Thyroid gland (tissue), 4 donors: Measurements from ENCODE around the gene STXBP1. TPM values are rescaled to one million over a fixed set of nuclear protein-coding genes. Genes with fewer than 3 reads are reported as not detected.
A peak's percentile ranks its signal among the peaks of the same experiment; 100 is the strongest.

Experiments used
- DNase-seq, 2 donors: peaks; one replicate each; pipeline ENCODE4 v3.0.0-alpha.2; 2019
- H3K27ac ChIP-seq, 3 donors: fragments of 200-600 bp; sonication (generic); 1 replicate in 2 of 3; 2 replicates in 1 of 3; pipeline ENCODE4 v1.5.1; 2016 to 2019; ENCODE audit warnings: mild to moderate bottlenecking in 1 of 3, moderate library complexity in 1 of 3
- H3K27me3 ChIP-seq: fragments of 200-600 bp; sonication (generic); one replicate; pipeline ENCODE4 v1.5.1; 2019
- H3K36me3 ChIP-seq, 2 donors: fragments of 200-600 bp; sonication (generic); one replicate each; pipeline ENCODE4 v1.5.1; 2016 to 2019
- H3K4me1 ChIP-seq, 2 donors: fragments of 200-600 bp; sonication (generic); one replicate each; pipeline ENCODE4 v1.5.1; 2017 to 2019
- H3K4me3 ChIP-seq, 3 donors: fragments of 200-600 bp; sonication (generic); replicated peaks in 1 of 3; 1 replicate in 2 of 3; 2 replicates in 1 of 3; pipeline ENCODE4 v1.5.1; 2016; ENCODE audit warnings: mild to moderate bottlenecking in 1 of 3
- H3K9me3 ChIP-seq: fragments of 200-600 bp; sonication (generic); one replicate; pipeline ENCODE4 v1.5.1; 2017
- POLR2A ChIP-seq, 2 donors: fragments of 450-650 bp; IDR thresholded peaks; one replicate each; pipeline ENCODE4 v1.6.1; 2017; ENCODE audit warnings: antibody characterized with exemption in 2 of 2, mild to moderate bottlenecking in 2 of 2, moderate library complexity in 1 of 2
- whole genome bisulfite sequencing, 2 donors: methylation state at CpG; one replicate each; pipeline ENCODE4 v1.1.5; 2017; 5-methylcytosine and 5-hydroxymethylcytosine counted together
- intact Hi-C: fragments of 100-400 bp; cut with DNase I; formaldehyde crosslinking; loops from one replicate; pipeline ENCODE4 v1.15.1; 2023
- total RNA-seq, 4 donors: library from RNA; depleted of rRNA; stranded (reverse); fragments of >200 nt; gene quantifications; one replicate each; pipeline ENCODE4 v1.2.3, GENCODE V29; 2016
- TF ChIP-seq, protein P1 (sequence below), 6 experiments: fragments of 200-600 bp in 3 of 6; fragments of 450-650 bp in 3 of 6; sonication (generic) in 3 of 6; IDR thresholded peaks; one replicate each; pipeline ENCODE4 v1.5.1; 2016 to 2019; ENCODE audit warnings: antibody characterized with exemption in 6 of 6, mild to moderate bottlenecking in 2 of 6, inconsistent platforms in 1 of 6, moderate library complexity in 1 of 6

Gene STXBP1
- total RNA-seq, 4 donors from 2014 or later, result 23.8 to 139 (median 106) TPM

DNA sequence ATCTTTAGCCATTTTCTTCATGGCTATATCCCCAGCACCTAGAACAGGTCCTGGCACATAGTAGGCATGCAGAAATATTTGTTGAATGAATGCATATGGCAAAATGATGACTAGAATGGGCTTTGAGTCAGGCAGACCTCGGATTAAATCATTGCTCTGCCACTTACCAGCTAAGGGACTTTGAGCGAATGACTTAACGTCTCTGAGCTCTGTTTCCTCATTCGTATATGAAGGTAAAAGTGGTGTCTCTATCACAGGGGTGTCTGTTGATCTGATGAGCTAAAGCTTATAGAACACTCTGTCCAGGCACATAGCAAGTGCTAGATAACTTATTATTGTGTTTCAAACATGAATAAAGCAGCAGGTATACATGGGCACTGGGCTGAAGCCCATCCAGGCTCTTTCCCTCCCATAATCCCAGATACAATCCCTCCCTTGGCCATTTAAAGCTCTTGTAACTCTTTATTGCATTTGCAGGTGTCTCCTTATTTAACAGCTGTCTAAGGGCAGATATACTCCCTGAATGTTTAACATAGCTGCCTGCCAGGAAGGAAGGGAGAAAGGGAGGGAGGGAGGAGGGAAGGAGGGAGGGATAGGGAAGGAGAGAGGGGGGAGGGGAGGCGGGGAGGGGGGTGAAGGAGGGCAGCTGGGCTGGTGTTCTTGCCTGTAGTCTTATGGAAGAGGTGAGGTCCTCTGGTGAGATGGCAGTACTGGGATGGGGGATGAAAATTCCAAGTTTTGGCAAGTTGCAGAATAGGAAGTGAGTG lies 23.2 kb upstream of the STXBP1 start:
- H3K9me3 ChIP-seq, result no peaks in the 10 kb centered on the region
- peaks cover under 1 to 7% of the 10 kb centered on the region in 2 donors for H3K4me1 ChIP-seq
- DNase-seq, result no peak
- intact Hi-C loops, result loop anchor here (5.0 kb wide), 1 partner anchor 87 kb away; no protein-coding TSS in a partner anchor
- H3K4me3 ChIP-seq, result no peak overlapping the region
- H3K27me3 ChIP-seq, result no peaks in the 10 kb centered on the region
- H3K36me3 ChIP-seq, result no peaks in the 10 kb centered on the region
- TF ChIP-seq, protein P1, sequence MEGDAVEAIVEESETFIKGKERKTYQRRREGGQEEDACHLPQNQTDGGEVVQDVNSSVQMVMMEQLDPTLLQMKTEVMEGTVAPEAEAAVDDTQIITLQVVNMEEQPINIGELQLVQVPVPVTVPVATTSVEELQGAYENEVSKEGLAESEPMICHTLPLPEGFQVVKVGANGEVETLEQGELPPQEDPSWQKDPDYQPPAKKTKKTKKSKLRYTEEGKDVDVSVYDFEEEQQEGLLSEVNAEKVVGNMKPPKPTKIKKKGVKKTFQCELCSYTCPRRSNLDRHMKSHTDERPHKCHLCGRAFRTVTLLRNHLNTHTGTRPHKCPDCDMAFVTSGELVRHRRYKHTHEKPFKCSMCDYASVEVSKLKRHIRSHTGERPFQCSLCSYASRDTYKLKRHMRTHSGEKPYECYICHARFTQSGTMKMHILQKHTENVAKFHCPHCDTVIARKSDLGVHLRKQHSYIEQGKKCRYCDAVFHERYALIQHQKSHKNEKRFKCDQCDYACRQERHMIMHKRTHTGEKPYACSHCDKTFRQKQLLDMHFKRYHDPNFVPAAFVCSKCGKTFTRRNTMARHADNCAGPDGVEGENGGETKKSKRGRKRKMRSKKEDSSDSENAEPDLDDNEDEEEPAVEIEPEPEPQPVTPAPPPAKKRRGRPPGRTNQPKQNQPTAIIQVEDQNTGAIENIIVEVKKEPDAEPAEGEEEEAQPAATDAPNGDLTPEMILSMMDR (IDR thresholded peaks at IDR 0.05), result no peak
- no peak for TF ChIP-seq POLR2A (IDR thresholded peaks at IDR 0.05)
- 66 to 73% methylated on average over 5 of the region's 5 CpGs for WGBS, 2 donors
- no peak overlapping the region for H3K27ac ChIP-seq

DNA sequence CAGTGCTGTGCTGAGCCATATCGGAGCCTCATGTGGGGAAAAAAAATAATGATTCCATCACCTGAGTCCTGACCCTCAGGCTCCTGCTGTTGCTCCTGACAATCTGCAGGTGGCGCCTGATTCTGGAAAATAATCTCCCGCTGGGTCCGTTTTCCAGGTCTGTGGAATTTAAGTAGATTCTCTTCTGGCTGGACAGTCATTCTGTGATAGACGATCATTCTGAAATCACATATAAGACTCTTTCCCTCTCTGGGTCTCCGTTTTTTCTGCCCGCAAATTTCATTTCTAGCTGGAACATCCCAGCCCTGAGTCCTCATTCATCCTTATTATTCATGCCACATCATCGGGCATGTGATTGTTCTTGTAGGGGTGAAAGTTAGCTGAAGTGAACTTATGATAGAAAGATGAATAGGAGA lies 22.1 kb upstream of the STXBP1 start:
- Histone ChIP-seq H3K9me3 (no peaks in the 10 kb centered on the region), H3K27me3 (no peaks in the 10 kb centered on the region), H3K27ac (no peak overlapping the region), H3K4me1 (no peaks in the 10 kb centered on the region), H3K4me3 (no peak overlapping the region), H3K36me3 (no peaks in the 10 kb centered on the region)
- intact Hi-C loops, result loop anchor here (1.0 to 5.0 kb wide), 4 partner anchors 88 to 332 kb away; no protein-coding TSS in a partner anchor
- TF ChIP-seq POLR2A (IDR thresholded peaks at IDR 0.05), result no peak
- TF ChIP-seq, protein P1 (IDR thresholded peaks at IDR 0.05), result peak; percentile 79 to 98 (median 94)
- 8% methylated on average over 8 of the region's 8 CpGs for whole genome bisulfite sequencing, 2 donors
- peak; percentile 75 to 82 for DNase-seq

GRCh38 chr9:127595611-127596010 lies 16.5 kb upstream of the STXBP1 start:
- intact Hi-C loops, result no loop called here
- Histone ChIP-seq H3K4me1 (no peaks in the 10 kb centered on the region), H3K27ac (no peak overlapping the region), H3K27me3 (no peaks in the 10 kb centered on the region), H3K9me3 (no peaks in the 10 kb centered on the region), H3K36me3 (no peaks in the 10 kb centered on the region), H3K4me3 (no peak overlapping the region)
- DNase-seq, result no peak
- TF ChIP-seq, protein P1 (IDR thresholded peaks at IDR 0.05), result no peak
- no peak for TF ChIP-seq POLR2A (IDR thresholded peaks at IDR 0.05)
- 71 to 73% methylated on average over 5 of the region's 5 CpGs for WGBS, 2 donors

GRCh38 chr9:127598839-127599549 lies 13.1 kb upstream of the STXBP1 start:
- Histone ChIP-seq H3K27me3 (no peaks in the 10 kb centered on the region), H3K27ac (no peak overlapping the region), H3K9me3 (no peaks in the 10 kb centered on the region), H3K36me3 (no peaks in the 10 kb centered on the region), H3K4me1 (no peaks in the 10 kb centered on the region), H3K4me3 (no peak overlapping the region)
- 52 to 54% methylated on average over 13 of the region's 13 CpGs for WGBS, 2 donors
- TF ChIP-seq POLR2A (IDR thresholded peaks at IDR 0.05), result no peak
- TF ChIP-seq, protein P1 (IDR thresholded peaks at IDR 0.05), result no peak
- intact Hi-C loops, result no loop called here
- DNase-seq, result no peak

DNA sequence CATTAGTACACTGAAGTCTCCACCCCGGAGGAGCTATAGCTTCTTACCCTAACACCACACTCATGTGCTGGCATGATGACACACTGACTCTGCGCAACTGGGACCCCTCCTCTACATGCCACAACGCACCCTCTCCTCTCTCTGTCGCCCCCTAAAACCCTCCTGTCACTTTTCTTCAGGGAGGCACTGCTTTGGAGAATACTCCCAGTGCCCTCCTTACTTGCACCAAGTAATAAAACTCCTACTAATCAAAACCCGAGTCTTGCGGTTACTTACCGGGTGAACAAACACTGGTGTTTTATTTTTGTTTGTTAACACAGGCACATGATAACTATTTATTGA lies 12.6 kb upstream of the STXBP1 start:
- Histone ChIP-seq H3K4me1 (no peaks in the 10 kb centered on the region), H3K9me3 (no peaks in the 10 kb centered on the region), H3K36me3 (no peaks in the 10 kb centered on the region), H3K4me3 (no peak overlapping the region), H3K27ac (no peak overlapping the region), H3K27me3 (no peaks in the 10 kb centered on the region)
- no peak for DNase-seq
- intact Hi-C loops, result no loop called here
- 61 to 67% methylated on average over 7 of the region's 7 CpGs for WGBS, 2 donors
- TF ChIP-seq, protein P1 (IDR thresholded peaks at IDR 0.05), result no peak
- no peak for TF ChIP-seq POLR2A (IDR thresholded peaks at IDR 0.05)
